Esophagus muscularis mucosa (tissue), 4 donors: ENCODE measurements around the gene THADA. TPM values are rescaled to one million over a fixed set of nuclear protein-coding genes. Genes with fewer than 3 reads are reported as not detected.

ENCODE experiments used
- DNase-seq: peaks from one replicate; pipeline ENCODE4 v3.0.0-alpha.2; 2017; ENCODE audit errors: extremely low spot score
- H3K27ac ChIP-seq, 4 donors: fragments of 200-600 bp; sonication (generic); replicated peaks in 1 of 4; 1 replicate in 3 of 4; 2 replicates in 1 of 4; pipeline ENCODE4 v1.5.1; 2016 to 2019; ENCODE audit warnings: mild to moderate bottlenecking in 1 of 4
- H3K27me3 ChIP-seq, 4 donors: fragments of 200-600 bp; sonication (generic); one replicate each; pipeline versions ENCODE4 v1.5.1 to v1.6.0; 2016 to 2019
- H3K36me3 ChIP-seq, 4 donors: fragments of 200-600 bp; sonication (generic); one replicate each; pipeline ENCODE4 v1.5.1; 2016 to 2019
- H3K4me1 ChIP-seq, 4 donors: fragments of 200-600 bp; sonication (generic); one replicate each; pipeline ENCODE4 v1.5.1; 2016 to 2019
- H3K4me3 ChIP-seq, 4 donors: fragments of 200-600 bp; sonication (generic); 1 replicate in 2 of 4; 2 replicates in 2 of 4; pipeline ENCODE4 v1.5.1; 2016 to 2019; ENCODE audit warnings: mild to moderate bottlenecking in 4 of 4, moderate library complexity in 1 of 4
- H3K9me3 ChIP-seq, 4 donors: fragments of 200-600 bp; sonication (generic); 1 replicate in 3 of 4; 2 replicates in 1 of 4; pipeline ENCODE4 v1.5.1; 2016 to 2019
- CTCF ChIP-seq, 3 experiments: fragments of 200-600 bp in 2 of 3; fragments of 450-650 bp in 1 of 3; sonication (generic) in 2 of 3; IDR thresholded peaks; one replicate each; pipeline ENCODE4 v1.5.1; 2017 to 2019; ENCODE audit warnings: antibody characterized with exemption in 3 of 3, mild to moderate bottlenecking in 2 of 3, moderate library complexity in 1 of 3
- EP300 ChIP-seq: sonication (generic); formaldehyde crosslinking; IDR thresholded peaks from one replicate; pipeline ENCODE4 v1.6.1; 2017; ENCODE audit warnings: antibody characterized with exemption
- POLR2A ChIP-seq: fragments of 450-650 bp; IDR thresholded peaks from one replicate; pipeline ENCODE4 v1.6.1; 2017; ENCODE audit warnings: antibody characterized with exemption, moderate library complexity, mild to moderate bottlenecking, low read depth
- POLR2AphosphoS5 ChIP-seq, 2 donors: sonication (generic); formaldehyde crosslinking; IDR thresholded peaks; one replicate each; pipeline ENCODE4 v1.6.1; 2017; ENCODE audit warnings: antibody characterized with exemption in 2 of 2
- WGBS: methylation state at CpG from one replicate; pipeline ENCODE4 v1.1.5; 2018; 5-methylcytosine and 5-hydroxymethylcytosine counted together
- intact Hi-C: fragments of 100-400 bp; cut with DNase I; formaldehyde crosslinking; loops from one replicate; pipeline ENCODE4 v1.15.1; 2023
- total RNA-seq, 4 donors: library from RNA; depleted of rRNA; stranded (reverse); fragments of >200 nt; gene quantifications; one replicate each; pipeline versions ENCODE4 v1.1.0 to v1.2.1, GENCODE V29; 2016

Gene THADA
- total RNA-seq, 4 donors from 2014 or later, result 17.2 to 28.7 (median 21.3) TPM

GRCh38 chr2:43318791-43319190 is 277.0 kb downstream of the THADA start:
- intact Hi-C loops, result no loop called here
- Histone ChIP-seq H3K27me3 (no peaks in the 10 kb centered on the region), H3K27ac (no peak overlapping the region), H3K36me3 (peaks cover 0 to 9% (median 0%) of the 10 kb centered on the region in 4 donors), H3K4me1 (peaks cover 3 to 31% (median 28%) of the 10 kb centered on the region in 4 donors), H3K4me3 (no peak overlapping the region), H3K9me3 (no peaks in the 10 kb centered on the region)
- TF ChIP-seq CTCF (IDR thresholded peaks at IDR 0.05) (no peak), POLR2AphosphoS5 (IDR thresholded peaks at IDR 0.05) (no peak), POLR2A (no peak), EP300 (no peak)
- DNase-seq, result no peak

- no peak for DNase-seq
- peaks cover 10 to 36% (median 30%) of the 10 kb centered on the region in 4 donors for H3K4me1 ChIP-seq
- H3K27ac ChIP-seq, result no peak overlapping the region
- no peaks in the 10 kb centered on the region for H3K27me3 ChIP-seq
- H3K9me3 ChIP-seq, result no peaks in the 10 kb centered on the region
- no peak for TF ChIP-seq EP300
- TF ChIP-seq POLR2A, result no peak
- TF ChIP-seq POLR2AphosphoS5 (IDR thresholded peaks at IDR 0.05), result no peak
- no peak for TF ChIP-seq CTCF (IDR thresholded peaks at IDR 0.05)
- intact Hi-C loops, result no loop called here
- H3K4me3 ChIP-seq, result no peak overlapping the region
- peaks cover 0 to 9% (median 0%) of the 10 kb centered on the region in 4 donors for H3K36me3 ChIP-seq
- 96% methylated on average over 3 of the region's 3 CpGs for WGBS
These were observed 278.2 kb downstream of the THADA start for GRCh38 chr2:43317680-43318079.

- WGBS, result 85% methylated on average over 1 of the region's 1 CpG
- no peaks in the 10 kb centered on the region for H3K27me3 ChIP-seq
- intact Hi-C loops, result no loop called here
- H3K4me1 ChIP-seq, result peaks cover 15 to 41% (median 35%) of the 10 kb centered on the region in 4 donors
- no peak for DNase-seq
- H3K27ac ChIP-seq, result no peak overlapping the region
- H3K4me3 ChIP-seq, result no peak overlapping the region
- peaks cover 0 to 9% (median 0%) of the 10 kb centered on the region in 4 donors for H3K36me3 ChIP-seq
- H3K9me3 ChIP-seq, result no peaks in the 10 kb centered on the region
- TF ChIP-seq EP300, result no peak
- no peak for TF ChIP-seq POLR2A
- TF ChIP-seq CTCF (IDR thresholded peaks at IDR 0.05), result no peak
- TF ChIP-seq POLR2AphosphoS5 (IDR thresholded peaks at IDR 0.05), result no peak
These were observed 278.6 kb downstream of the THADA start for GRCh38 chr2:43317194-43317593.

- intact Hi-C loops, result no loop called here
- no peak for TF ChIP-seq CTCF (IDR thresholded peaks at IDR 0.05)
- no peak for TF ChIP-seq EP300
- TF ChIP-seq POLR2A, result no peak
- TF ChIP-seq POLR2AphosphoS5 (IDR thresholded peaks at IDR 0.05), result no peak
- Histone ChIP-seq H3K4me3 (no peak overlapping the region), H3K9me3 (no peaks in the 10 kb centered on the region), H3K4me1 (peaks cover 30 to 57% (median 52%) of the 10 kb centered on the region in 4 donors), H3K27ac (no peak overlapping the region), H3K27me3 (no peaks in the 10 kb centered on the region), H3K36me3 (peaks cover 0 to 9% (median 0%) of the 10 kb centered on the region in 4 donors)
- no peak for DNase-seq
- 94% methylated on average over 2 of the region's 2 CpGs for WGBS
These were observed 280.4 kb downstream of the THADA start for GRCh38 chr2:43315482-43315881.

- peaks cover 30 to 57% (median 49%) of the 10 kb centered on the region in 4 donors for H3K4me1 ChIP-seq
- 56% methylated on average over 5 of the region's 5 CpGs for WGBS
- H3K36me3 ChIP-seq, result peaks cover 0 to under 1% (median 0%) of the 10 kb centered on the region in 4 donors
- no peaks in the 10 kb centered on the region for H3K9me3 ChIP-seq
- H3K27me3 ChIP-seq, result no peaks in the 10 kb centered on the region
- no peak for TF ChIP-seq CTCF (IDR thresholded peaks at IDR 0.05)
- TF ChIP-seq POLR2AphosphoS5 (IDR thresholded peaks at IDR 0.05), result no peak
- TF ChIP-seq POLR2A, result no peak
- no peak for TF ChIP-seq EP300
- H3K27ac ChIP-seq, result peak overlapping the region; percentile 39 to 70 (median 58)
- no peak overlapping the region for H3K4me3 ChIP-seq
- intact Hi-C loops, result no loop called here
- DNase-seq, result no peak
These were observed 281.4 kb downstream of the THADA start for GRCh38 chr2:43314299-43314927.
